Hepatocyte (in vitro differentiated cells): Measurements from ENCODE around the gene HYPK. TPM values are rescaled to one million over a fixed set of nuclear protein-coding genes. Genes with fewer than 3 reads are reported as not detected.
"Not testable (repeated sequence)": the region's sequence is repeated elsewhere in the genome, so short reads cannot be mapped to it uniquely, and the experiment has no call there.

Experiments used
- DNase-seq: peaks from one replicate; pipeline ENCODE4 v3.0.0-alpha.2; 2016; ENCODE audit warnings: low spot score
- H2AFZ ChIP-seq: fragments of 200-600 bp; sonication (generic); 2 replicates; pipeline ENCODE4 v1.6.0; 2016; ENCODE audit warnings: antibody characterized with exemption, mild to moderate bottlenecking
- H3K27ac ChIP-seq: fragments of 200-600 bp; sonication (generic); 2 replicates; pipeline ENCODE4 v1.5.1; 2016; ENCODE audit warnings: mild to moderate bottlenecking
- H3K27me3 ChIP-seq: fragments of 200-600 bp; sonication (generic); 2 replicates; pipeline ENCODE4 v1.6.1; 2016
- H3K36me3 ChIP-seq: fragments of 200-600 bp; sonication (generic); replicated peaks from 2 replicates; pipeline ENCODE4 v1.5.1; 2016; ENCODE audit warnings: low read depth; ENCODE audit not compliant: insufficient read depth
- H3K4me1 ChIP-seq: fragments of 200-600 bp; sonication (generic); 2 replicates; pipeline ENCODE4 v1.5.1; 2016; ENCODE audit warnings: mild to moderate bottlenecking, moderate library complexity; ENCODE audit not compliant: insufficient read depth
- H3K4me2 ChIP-seq: fragments of 200-600 bp; sonication (generic); 2 replicates; pipeline ENCODE4 v1.6.0; 2016
- H3K4me3 ChIP-seq: fragments of 200-600 bp; sonication (generic); 2 replicates; pipeline ENCODE4 v1.5.1; 2016; ENCODE audit warnings: mild to moderate bottlenecking
- H3K79me2 ChIP-seq: fragments of 200-600 bp; sonication (generic); 2 replicates; pipeline ENCODE4 v1.6.0; 2017; ENCODE audit warnings: mild to moderate bottlenecking
- H3K9me2 ChIP-seq: fragments of 200-600 bp; sonication (generic); replicated peaks from 2 replicates; pipeline ENCODE4 v1.6.0; 2017; ENCODE audit warnings: mild to moderate bottlenecking; ENCODE audit not compliant: insufficient read depth
- H3K9me3 ChIP-seq: fragments of 200-600 bp; sonication (generic); 2 replicates; pipeline ENCODE4 v1.5.1; 2016; ENCODE audit warnings: low read depth, mild to moderate bottlenecking
- H4K20me1 ChIP-seq: fragments of 200-600 bp; sonication (generic); 2 replicates; pipeline ENCODE4 v1.6.0; 2016; ENCODE audit warnings: mild to moderate bottlenecking; ENCODE audit not compliant: insufficient read depth, poor library complexity, severe bottlenecking
- EZH2 ChIP-seq: fragments of 200-600 bp; sonication (generic); IDR thresholded peaks from 2 replicates; pipeline ENCODE4 v1.6.1; 2016; ENCODE audit warnings: antibody characterized with exemption, mild to moderate bottlenecking, borderline replicate concordance
- EZH2phosphoT487 ChIP-seq: fragments of 200-600 bp; sonication (generic); IDR thresholded peaks from one replicate; pipeline ENCODE4 v1.6.1; 2018; ENCODE audit warnings: antibody characterized with exemption, mild to moderate bottlenecking, low read depth, moderate library complexity; ENCODE audit not compliant: unreplicated experiment, severe bottlenecking
- WGBS: methylation state at CpG from one replicate; pipeline ENCODE4 v1.1.6; 2016; ENCODE audit warnings: low lambda C conversion rate; ENCODE audit errors: missing lambda C conversion rate; 5-methylcytosine and 5-hydroxymethylcytosine counted together
- polyA plus RNA-seq: library from polyadenylated mRNA; unstranded; fragments of >200 nt; fragmentation: Nextera tagmentation; extraction: Ambion mirVana; gene quantifications from 2 replicates; pipeline ENCODE4 v1.2.1, GENCODE V29; 2016
- total RNA-seq: library from RNA; depleted of rRNA; stranded (reverse); fragments of >200 nt; gene quantifications from 2 replicates; pipeline ENCODE4 v1.2.3, GENCODE V29; 2014
- TF ChIP-seq, protein P1 (sequence below): fragments of 200-600 bp; sonication (generic); IDR thresholded peaks from 2 replicates; pipeline ENCODE4 v1.5.1; 2016; ENCODE audit warnings: antibody characterized with exemption, mild to moderate bottlenecking; ENCODE audit not compliant: poor library complexity

The HYPK gene
- total and polyA plus RNA-seq, 2 experiments from 2014 or later = 5.8 to 12.8 TPM

DNA sequence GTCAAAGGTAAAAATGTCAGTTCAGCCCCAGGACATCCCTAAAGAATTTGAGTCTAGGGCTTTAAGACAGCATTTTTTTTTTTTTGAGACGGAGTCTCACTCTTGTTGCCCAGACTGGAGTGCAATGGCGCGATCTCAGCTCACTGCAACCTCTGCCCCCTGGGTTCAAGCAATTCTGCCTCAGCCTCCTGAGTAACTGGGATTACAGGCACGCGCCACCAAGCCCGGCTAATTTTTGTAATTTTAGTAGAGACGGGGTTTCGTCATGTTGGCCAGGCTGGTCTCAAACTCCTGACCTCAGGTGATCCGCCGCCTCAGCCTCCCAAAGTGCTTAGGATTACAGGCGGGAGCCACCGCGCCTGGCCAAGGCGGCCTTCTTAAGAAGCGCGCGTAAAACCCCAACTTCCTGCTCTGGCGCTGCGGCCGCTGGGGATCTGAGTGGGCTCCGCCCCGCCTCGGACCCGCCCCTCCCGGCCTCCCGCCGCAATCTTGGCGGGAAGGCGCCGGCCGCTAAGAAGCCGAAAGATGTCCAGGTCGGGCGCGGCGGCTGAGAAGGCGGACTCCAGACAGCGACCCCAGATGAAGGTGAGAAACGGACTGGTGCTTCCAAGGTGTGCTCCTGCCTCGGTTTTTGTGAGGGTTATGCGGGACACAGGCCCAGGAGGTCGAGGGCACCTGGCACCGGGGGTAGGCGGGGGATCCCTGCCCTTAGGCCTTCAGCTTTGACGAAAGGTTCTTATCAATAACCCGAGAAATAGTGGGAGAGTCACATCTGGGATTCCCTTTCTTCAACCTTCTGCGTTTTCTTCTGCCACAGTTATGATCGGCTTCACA is 26.3 kb downstream of the HYPK start, which contains the start of gene WDR76:
WDR76 (plus strand) TSS at position 495 of the 834 bp plus-strand sequence; CDS start at position 526, 31 bp downstream.
- WGBS = 12% methylated on average over 47 of the region's 48 CpGs
- TF ChIP-seq EZH2 (no peak), EZH2phosphoT487 (no peak)
- TF ChIP-seq, protein P1, sequence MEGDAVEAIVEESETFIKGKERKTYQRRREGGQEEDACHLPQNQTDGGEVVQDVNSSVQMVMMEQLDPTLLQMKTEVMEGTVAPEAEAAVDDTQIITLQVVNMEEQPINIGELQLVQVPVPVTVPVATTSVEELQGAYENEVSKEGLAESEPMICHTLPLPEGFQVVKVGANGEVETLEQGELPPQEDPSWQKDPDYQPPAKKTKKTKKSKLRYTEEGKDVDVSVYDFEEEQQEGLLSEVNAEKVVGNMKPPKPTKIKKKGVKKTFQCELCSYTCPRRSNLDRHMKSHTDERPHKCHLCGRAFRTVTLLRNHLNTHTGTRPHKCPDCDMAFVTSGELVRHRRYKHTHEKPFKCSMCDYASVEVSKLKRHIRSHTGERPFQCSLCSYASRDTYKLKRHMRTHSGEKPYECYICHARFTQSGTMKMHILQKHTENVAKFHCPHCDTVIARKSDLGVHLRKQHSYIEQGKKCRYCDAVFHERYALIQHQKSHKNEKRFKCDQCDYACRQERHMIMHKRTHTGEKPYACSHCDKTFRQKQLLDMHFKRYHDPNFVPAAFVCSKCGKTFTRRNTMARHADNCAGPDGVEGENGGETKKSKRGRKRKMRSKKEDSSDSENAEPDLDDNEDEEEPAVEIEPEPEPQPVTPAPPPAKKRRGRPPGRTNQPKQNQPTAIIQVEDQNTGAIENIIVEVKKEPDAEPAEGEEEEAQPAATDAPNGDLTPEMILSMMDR = no peak
- Histone ChIP-seq H3K79me2 (peaks cover 35% of the 10 kb centered on the region), H3K9me3 (no peaks in the 10 kb centered on the region), H3K4me1 (peaks cover 26% of the 10 kb centered on the region), H3K36me3 (no peaks in the 10 kb centered on the region), H3K27me3 (no peaks in the 10 kb centered on the region), H2AFZ (peak within 1 kb of the TSS; percentile 99), H3K4me2 (peak within 1 kb of the TSS; percentile 92), H3K4me3 (peak within 1 kb of the TSS; percentile 44), H3K27ac (peak within 1 kb of the TSS; percentile 67), H3K9me2 (no peaks in the 10 kb centered on the region), H4K20me1 (no peaks in the 10 kb centered on the region)
- DNase-seq = peak; percentile 92

DNA sequence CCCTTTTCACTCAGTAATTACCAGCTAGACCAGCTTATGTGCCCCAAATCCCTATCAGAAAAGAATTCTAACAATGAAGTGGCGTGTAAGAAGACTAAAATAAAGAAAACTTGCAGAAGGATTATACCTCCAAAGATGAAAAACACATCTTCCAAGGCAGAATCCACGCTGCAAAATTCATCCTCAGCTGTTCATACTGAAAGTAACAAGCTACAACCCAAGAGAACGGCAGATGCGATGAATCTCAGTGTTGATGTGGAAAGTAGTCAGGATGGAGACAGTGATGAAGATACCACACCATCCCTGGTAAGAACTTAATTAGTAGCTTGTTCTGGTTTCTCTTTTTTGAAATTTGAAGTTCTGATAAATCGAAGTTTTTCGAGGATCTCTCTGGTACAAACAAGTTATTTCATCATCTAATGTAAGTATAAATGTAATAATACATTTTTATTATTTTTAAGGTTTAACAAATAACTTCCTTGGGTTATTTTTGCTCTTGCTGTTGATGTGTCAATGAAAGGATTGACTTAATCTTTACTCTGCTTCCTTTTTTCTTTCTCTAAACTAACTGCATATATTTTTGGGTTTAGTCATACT is 27.8 kb downstream of the HYPK start:
- WGBS = 76% methylated on average over 6 of the region's 6 CpGs
- Histone ChIP-seq H3K79me2 (peaks cover 21% of the 10 kb centered on the region), H3K27ac (no peak overlapping the region), H3K36me3 (no peaks in the 10 kb centered on the region), H2AFZ (no peak overlapping the region), H3K27me3 (no peaks in the 10 kb centered on the region), H3K4me2 (peak overlapping the region; percentile 92), H4K20me1 (no peaks in the 10 kb centered on the region), H3K4me1 (peaks cover 20% of the 10 kb centered on the region), H3K9me2 (no peaks in the 10 kb centered on the region), H3K9me3 (no peaks in the 10 kb centered on the region), H3K4me3 (no peak overlapping the region)
- no peak for DNase-seq
- TF ChIP-seq, protein P1 = no peak
- TF ChIP-seq EZH2phosphoT487 = no peak
- TF ChIP-seq EZH2 = no peak

DNA sequence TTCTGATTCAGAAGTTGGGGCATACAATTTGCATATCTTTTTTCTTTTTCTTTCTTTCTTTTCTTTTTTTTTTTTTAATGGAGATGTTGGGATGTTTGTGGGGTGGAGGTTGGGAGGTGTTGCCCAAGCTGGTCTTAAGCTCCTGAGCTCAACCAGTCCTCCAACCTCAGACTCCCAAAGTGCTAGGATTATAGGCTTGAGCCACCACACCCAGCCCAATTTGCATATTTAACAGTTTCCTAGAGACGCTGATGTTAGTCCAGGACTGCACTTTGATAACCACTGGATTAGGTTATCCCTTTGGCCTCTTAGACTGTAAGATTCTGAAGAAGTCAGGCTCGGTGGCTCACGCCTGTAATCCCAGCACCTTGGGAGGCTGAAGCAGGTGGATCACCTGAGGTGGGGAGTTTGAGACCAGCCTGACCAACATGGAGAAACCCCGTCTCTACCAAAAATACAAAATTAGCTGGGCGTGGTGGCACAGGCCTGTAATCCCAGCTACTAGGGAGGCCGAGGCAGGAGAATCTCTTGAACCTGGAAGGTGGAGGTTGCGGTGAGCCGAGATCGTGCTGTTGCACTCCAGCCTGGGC is 29.6 kb downstream of the HYPK start:
- H3K9me3 ChIP-seq, H3K27me3 ChIP-seq, H4K20me1 ChIP-seq, H3K4me3 ChIP-seq, H3K4me2 ChIP-seq, H3K27ac ChIP-seq, DNase-seq, H3K36me3 ChIP-seq, H2AFZ ChIP-seq, H3K9me2 ChIP-seq: not testable (repeated sequence)
- 96% methylated on average over 9 of the region's 9 CpGs for WGBS
- H3K4me1 ChIP-seq = peaks cover 12% of the 10 kb centered on the region
- peaks cover 10% of the 10 kb centered on the region for H3K79me2 ChIP-seq

DNA sequence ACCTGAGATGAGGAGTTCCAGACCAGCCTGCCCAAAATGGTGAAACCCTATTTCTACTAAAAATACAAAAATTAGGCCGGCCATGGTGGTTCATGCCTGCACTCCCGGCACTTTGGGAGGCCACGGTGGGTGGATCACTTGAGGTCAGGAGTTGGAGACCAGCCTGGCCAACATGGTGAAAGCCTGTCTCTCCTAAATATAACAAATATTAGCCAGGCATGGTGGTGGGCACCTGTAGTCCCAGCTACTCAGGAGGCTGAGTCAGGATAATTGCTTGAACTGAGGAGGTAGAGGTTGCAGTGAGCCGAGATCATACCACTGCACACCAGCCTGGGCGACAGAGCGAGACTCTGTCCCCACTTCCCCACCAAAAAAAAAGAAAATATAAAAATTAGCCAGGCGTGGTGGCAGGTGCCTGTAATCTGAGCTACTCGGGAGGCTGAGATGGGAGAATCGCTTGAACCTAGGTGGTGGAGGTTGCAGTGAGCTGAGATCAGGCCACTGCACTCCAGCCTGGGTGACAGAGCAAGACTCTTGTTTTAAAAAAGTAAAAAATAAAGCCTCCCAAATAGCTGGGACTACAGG is 30.4 kb downstream of the HYPK start:
- H3K9me3 ChIP-seq, H3K9me2 ChIP-seq, H2AFZ ChIP-seq, DNase-seq, H3K79me2 ChIP-seq, H3K36me3 ChIP-seq, H3K4me3 ChIP-seq, H4K20me1 ChIP-seq, H3K27ac ChIP-seq, H3K4me2 ChIP-seq, H3K27me3 ChIP-seq: not testable (repeated sequence)
- H3K4me1 ChIP-seq = peaks cover 12% of the 10 kb centered on the region
- WGBS = 95% methylated on average over 9 of the region's 9 CpGs

DNA sequence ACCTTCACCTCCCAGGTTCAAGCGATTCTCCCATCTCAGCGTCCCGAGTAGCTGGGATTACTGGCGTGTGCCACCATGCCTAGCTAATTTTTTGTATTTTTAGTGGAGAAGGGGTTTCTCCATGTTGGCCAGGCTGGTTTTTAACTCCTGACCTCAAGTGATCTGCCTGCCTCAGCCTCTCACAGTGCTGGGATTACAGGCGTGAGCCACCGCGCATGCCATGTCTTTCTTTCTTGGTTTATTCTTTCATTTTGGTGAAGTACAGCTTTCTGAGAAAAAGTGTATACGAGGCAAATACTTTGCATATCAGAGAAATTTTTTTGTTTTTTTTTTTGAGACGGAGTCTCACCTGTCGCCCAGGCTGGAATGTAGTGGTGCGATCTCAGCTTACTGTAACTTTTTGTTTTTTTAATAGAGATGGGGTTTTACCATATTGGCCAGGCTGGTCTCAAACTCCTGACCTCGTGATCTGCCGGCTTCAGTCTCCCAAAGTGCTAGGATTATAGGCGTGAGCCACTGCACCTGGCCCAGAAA is 31.2 kb downstream of the HYPK start:
- not testable (repeated sequence) for H3K4me1 ChIP-seq, H3K4me3 ChIP-seq, H3K27ac ChIP-seq, H3K36me3 ChIP-seq, H2AFZ ChIP-seq, H3K4me2 ChIP-seq, H4K20me1 ChIP-seq, H3K9me3 ChIP-seq, H3K27me3 ChIP-seq, H3K79me2 ChIP-seq, H3K9me2 ChIP-seq, DNase-seq
- 94% methylated on average over 14 of the region's 14 CpGs for WGBS

DNA sequence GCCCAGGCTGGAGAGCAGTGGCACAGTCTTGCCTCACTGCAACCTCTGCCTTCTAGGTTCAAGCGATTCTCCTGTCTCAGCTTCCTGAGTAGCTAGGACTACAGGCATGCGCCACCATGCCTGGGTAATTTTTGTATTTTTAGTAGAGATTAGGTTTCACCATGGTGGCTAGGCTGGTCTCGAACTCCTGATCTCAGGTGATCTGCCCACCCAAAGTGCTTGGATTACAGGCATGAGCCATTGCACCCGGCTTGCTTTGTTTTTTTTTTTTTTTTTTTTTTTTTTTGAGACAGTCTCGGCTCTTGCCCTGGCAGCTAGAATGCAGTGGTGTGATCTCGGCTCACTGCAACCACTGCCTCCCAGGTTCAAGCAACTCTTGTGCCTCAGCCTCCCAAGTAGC is 32.1 kb downstream of the HYPK start:
- not testable (repeated sequence) for H3K9me2 ChIP-seq, H3K27me3 ChIP-seq, H3K4me3 ChIP-seq, H3K27ac ChIP-seq, H3K79me2 ChIP-seq, DNase-seq, H4K20me1 ChIP-seq, H2AFZ ChIP-seq, H3K4me2 ChIP-seq, H3K36me3 ChIP-seq, H3K4me1 ChIP-seq, H3K9me3 ChIP-seq
- 95% methylated on average over 6 of the region's 6 CpGs for WGBS
